Activated T-cell treated with anti-CD3 and anti-CD28 coated beads, Interleukin-2, amount 50 U/mL, for 4 hours (primary cell): ENCODE measurements around the gene FXYD6. TPM values are rescaled to one million over a fixed set of nuclear protein-coding genes. Genes with fewer than 3 reads are reported as not detected.
A peak's percentile ranks its signal among the peaks of the same experiment; 100 is the strongest.

ENCODE experiments used
- ATAC-seq, 2 donors: fragments of 200-7000 bp; cut with Tn5 transposase; one replicate each; pipeline ENCODE4 v1.10.0; 2021
- DNase-seq: peaks from one replicate; pipeline ENCODE4 v3.0.0-alpha.2; 2020
- H3K27me3 Mint-ChIP-seq: one replicate; pipeline ENCODE4 v1.8.0; 2021; ENCODE audit warnings: low read depth, mixed read lengths
- H3K36me3 Mint-ChIP-seq: one replicate; pipeline ENCODE4 v1.8.0; 2022; ENCODE audit warnings: mixed read lengths; ENCODE audit not compliant: insufficient read depth
- H3K4me1 Mint-ChIP-seq: one replicate; pipeline ENCODE4 v1.8.0; 2021; ENCODE audit warnings: low read depth, mixed read lengths
- H3K4me3 Mint-ChIP-seq: one replicate; pipeline ENCODE4 v1.8.0; 2021; ENCODE audit warnings: mild to moderate bottlenecking, moderate library complexity, mixed read lengths
- H3K9me3 Mint-ChIP-seq: one replicate; pipeline ENCODE4 v1.8.0; 2021; ENCODE audit warnings: mixed read lengths
- total RNA-seq, 3 donors: library from RNA; stranded (reverse); gene quantifications; one replicate each; pipeline ENCODE4 v1.2.1, GENCODE V29; 2021

FXYD6 gene
- total RNA-seq, 3 donors from 2014 or later = 0.16 to 0.38 TPM; not detected in 1

GRCh38 chr11:117833401-117833891, 43.0 kb downstream of the FXYD6 start:
- H3K4me3 Mint-ChIP-seq = no peak overlapping the region
- ATAC-seq (no peak), DNase-seq (no peak)
- H3K27me3 Mint-ChIP-seq = peaks cover 2% of the 10 kb centered on the region
- H3K4me1 Mint-ChIP-seq = peaks cover 29% of the 10 kb centered on the region
- no peaks in the 10 kb centered on the region for H3K9me3 Mint-ChIP-seq
- no peaks in the 10 kb centered on the region for H3K36me3 Mint-ChIP-seq

GRCh38 chr11:117832511-117832910, 43.9 kb downstream of the FXYD6 start:
- Mint-ChIP-seq H3K27me3 (peaks cover 2% of the 10 kb centered on the region), H3K4me3 (no peak overlapping the region), H3K9me3 (no peaks in the 10 kb centered on the region), H3K36me3 (no peaks in the 10 kb centered on the region), H3K4me1 (peaks cover 36% of the 10 kb centered on the region)
- ATAC-seq = no peak
- DNase-seq = no peak

- Mint-ChIP-seq H3K27me3 (no peaks in the 10 kb centered on the region), H3K9me3 (no peaks in the 10 kb centered on the region), H3K4me1 (peaks cover 40% of the 10 kb centered on the region), H3K4me3 (no peak overlapping the region), H3K36me3 (no peaks in the 10 kb centered on the region)
- ATAC-seq (no peak), DNase-seq (no peak)
Measured at GRCh38 chr11:117831661-117832415, 44.6 kb downstream of the FXYD6 start.

DNA sequence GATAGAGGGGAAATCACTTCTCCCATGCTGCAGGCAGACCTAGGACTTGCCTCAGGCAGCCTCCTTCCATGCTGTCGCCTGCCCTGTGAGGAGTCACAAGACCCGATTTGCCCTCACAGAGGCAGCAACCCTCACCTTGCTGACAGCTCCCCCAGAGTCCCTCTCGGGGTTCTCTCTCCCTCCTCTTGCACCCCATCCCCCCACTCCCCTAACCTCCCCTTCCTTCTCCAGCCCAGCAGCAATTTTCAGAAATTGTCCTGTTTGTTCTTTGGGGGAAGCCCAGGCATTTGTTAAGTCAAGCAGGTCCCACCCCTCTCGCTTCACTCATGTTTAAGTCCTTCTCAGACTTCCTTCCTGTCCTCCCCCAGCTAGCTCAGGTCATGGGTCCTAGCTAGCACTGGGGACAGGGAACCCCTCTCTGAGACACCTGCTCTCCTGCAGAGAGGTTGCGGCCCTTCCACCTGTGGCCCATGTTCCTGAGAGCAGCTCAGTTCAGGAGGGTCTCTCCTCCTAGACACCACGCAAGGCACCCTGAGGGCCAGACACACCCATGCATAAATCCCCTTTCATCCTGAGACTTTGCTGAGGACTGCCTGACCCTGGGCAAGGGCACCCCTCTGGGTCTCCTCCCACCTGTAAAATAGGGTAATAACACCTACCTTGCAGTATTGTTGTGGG, 45.6 kb downstream of the FXYD6 start:
- Mint-ChIP-seq H3K4me1 (peaks cover 44% of the 10 kb centered on the region), H3K9me3 (no peaks in the 10 kb centered on the region), H3K36me3 (no peaks in the 10 kb centered on the region), H3K27me3 (no peaks in the 10 kb centered on the region), H3K4me3 (no peak overlapping the region)
- DNase-seq = no peak
- ATAC-seq = no peak

DNA sequence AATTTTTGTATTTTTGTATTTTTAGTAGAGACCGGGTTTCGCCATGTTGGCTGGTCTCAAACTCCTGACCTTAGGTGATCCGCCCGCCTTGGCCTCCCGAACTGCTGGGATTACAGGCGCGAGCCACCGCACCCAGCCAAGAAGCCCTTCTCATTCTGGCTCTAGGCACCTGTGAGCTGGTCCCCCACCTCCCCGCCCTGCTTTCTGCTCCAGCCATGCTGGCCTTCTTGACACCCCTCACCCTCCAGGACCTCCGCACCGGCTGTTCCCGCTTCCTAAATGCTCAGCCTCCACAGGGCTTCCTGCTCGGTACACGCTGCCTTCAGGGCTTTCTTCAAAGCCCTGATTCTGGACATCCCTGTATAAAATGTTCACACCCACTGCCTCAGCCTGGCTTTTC, 46.4 kb downstream of the FXYD6 start:
- Mint-ChIP-seq H3K4me3 (no peak overlapping the region), H3K36me3 (no peaks in the 10 kb centered on the region), H3K4me1 (peaks cover 46% of the 10 kb centered on the region), H3K9me3 (no peaks in the 10 kb centered on the region), H3K27me3 (no peaks in the 10 kb centered on the region)
- DNase-seq (no peak), ATAC-seq (no peak)

- H3K27me3 Mint-ChIP-seq = no peaks in the 10 kb centered on the region
- no peak for DNase-seq
- ATAC-seq = no peak
- H3K4me1 Mint-ChIP-seq = peaks cover 49% of the 10 kb centered on the region
- H3K9me3 Mint-ChIP-seq = no peaks in the 10 kb centered on the region
- H3K36me3 Mint-ChIP-seq = no peaks in the 10 kb centered on the region
- H3K4me3 Mint-ChIP-seq = no peak overlapping the region
Measured at GRCh38 chr11:117829369-117829725, 47.1 kb downstream of the FXYD6 start.

GRCh38 chr11:117828611-117829368, 47.7 kb downstream of the FXYD6 start:
- H3K36me3 Mint-ChIP-seq = no peaks in the 10 kb centered on the region
- H3K9me3 Mint-ChIP-seq = no peaks in the 10 kb centered on the region
- no peaks in the 10 kb centered on the region for H3K27me3 Mint-ChIP-seq
- DNase-seq = peak; percentile 91
- ATAC-seq = peak; percentile 96
- H3K4me3 Mint-ChIP-seq = no peak overlapping the region
- peaks cover 55% of the 10 kb centered on the region for H3K4me1 Mint-ChIP-seq

DNA sequence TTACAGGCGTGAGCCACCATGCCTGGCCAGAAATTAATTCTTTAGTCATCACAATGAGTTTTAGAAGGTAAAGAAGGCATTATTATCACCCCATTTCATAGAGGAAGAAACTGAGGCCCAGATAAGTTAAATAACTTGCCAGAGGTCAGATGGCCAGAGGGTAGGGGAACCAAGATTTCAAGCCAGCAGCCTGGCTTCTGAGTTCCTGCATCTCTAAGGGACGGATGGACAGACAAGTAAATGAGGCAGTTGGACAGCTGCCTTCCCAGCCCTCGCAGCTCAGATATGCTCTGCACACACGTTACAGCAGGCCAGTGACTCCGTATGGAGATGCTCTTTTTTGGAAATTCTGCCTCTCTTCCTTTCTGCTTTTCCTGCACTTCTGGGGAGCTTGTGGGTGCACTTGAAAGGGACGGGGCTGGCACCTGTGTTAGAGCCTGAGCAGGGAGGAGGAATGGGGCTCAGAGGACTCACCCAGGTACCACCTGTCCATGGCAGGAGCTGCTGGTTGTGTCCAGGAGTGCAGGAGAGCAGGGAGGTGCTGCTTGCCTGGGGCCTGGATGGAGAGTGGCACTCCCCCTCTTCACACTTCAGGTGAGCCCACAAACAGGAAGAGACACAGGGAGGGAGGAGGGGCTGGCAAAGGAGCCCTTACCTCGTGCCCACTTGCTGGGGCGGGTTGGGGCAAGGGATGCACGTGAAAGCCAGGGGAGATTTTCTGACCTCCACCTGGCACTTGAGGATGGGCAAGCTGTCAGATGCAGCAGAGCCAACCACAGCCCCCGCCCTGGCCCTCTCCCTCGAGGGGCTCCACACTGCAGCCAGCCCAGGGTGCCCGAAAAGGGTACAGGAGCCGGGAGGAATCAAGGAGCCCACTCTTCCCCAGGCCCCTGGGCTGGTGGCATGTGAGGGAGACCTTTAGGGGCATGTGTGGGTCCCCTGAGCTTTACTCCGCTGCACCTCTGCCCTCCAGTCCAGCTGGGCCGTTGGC, 48.6 kb downstream of the FXYD6 start:
- H3K9me3 Mint-ChIP-seq = no peaks in the 10 kb centered on the region

GRCh38 chr11:117826832-117827231, 49.6 kb downstream of the FXYD6 start:
- no peaks in the 10 kb centered on the region for H3K9me3 Mint-ChIP-seq
- ATAC-seq (no peak), DNase-seq (no peak)
- H3K36me3 Mint-ChIP-seq = no peaks in the 10 kb centered on the region
- no peaks in the 10 kb centered on the region for H3K27me3 Mint-ChIP-seq
- H3K4me1 Mint-ChIP-seq = peaks cover 71% of the 10 kb centered on the region
- no peak overlapping the region for H3K4me3 Mint-ChIP-seq

More for the DNA sequence above, 48.6 kb downstream of the FXYD6 start:
- DNase-seq = no peak
- H3K27me3 Mint-ChIP-seq = no peaks in the 10 kb centered on the region
- H3K4me1 Mint-ChIP-seq = peaks cover 65% of the 10 kb centered on the region
- no peak overlapping the region for H3K4me3 Mint-ChIP-seq
- no peak for ATAC-seq
- no peaks in the 10 kb centered on the region for H3K36me3 Mint-ChIP-seq

DNA sequence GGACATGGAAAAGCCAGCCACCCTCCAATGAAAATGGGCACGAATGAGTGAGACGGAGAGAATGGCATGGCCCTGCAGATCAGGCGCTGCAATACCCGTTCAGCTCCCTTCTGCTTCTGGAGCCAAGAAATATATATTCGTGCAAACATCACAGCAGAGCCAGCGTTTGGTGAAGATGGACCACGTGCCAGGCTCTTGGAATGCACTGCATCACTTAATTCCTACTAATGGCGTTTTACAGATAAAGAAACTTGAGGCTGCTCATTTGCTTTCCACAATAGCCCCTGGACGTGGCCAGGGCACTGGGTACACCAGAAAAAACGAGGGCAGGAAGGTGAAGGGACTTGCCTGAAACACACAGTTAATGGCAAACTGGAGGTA, 50.3 kb downstream of the FXYD6 start:
- Mint-ChIP-seq H3K36me3 (no peaks in the 10 kb centered on the region), H3K9me3 (no peaks in the 10 kb centered on the region), H3K4me1 (peaks cover 71% of the 10 kb centered on the region), H3K27me3 (no peaks in the 10 kb centered on the region), H3K4me3 (no peak overlapping the region)
- DNase-seq (no peak), ATAC-seq (no peak)

DNA sequence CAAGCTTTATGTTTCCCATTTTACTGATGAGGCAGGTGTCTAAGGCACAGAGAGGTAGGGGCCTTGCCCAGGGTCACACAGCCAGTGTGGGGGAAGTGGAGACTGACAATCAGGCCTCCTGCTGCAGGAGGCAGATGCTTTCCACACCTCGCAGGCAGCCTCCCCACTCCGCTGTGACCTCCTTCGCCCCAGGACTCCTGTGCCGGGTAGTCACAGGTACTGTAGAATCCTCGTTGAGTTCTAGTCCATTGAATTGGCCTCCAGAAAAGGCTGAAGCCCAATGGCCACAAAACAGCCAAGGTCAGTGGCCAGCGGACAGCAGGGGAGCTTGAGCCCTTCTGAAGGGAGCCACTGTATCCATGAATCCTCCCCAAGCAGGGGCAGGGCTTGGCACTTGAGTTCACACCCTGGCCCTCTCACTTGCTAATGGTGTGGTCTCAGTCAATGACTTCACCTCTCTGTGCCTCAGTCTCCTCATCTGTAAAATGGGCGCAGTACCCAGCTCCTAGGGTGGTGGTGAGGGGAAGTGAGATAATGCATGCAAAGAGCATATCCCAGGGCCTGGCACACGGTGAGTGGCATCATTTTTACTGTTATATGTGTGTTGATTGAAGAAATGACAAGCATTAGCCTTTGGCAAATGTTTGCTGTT, 50.8 kb downstream of the FXYD6 start:
- ATAC-seq = no peak
- Mint-ChIP-seq H3K4me3 (no peak overlapping the region), H3K4me1 (peaks cover 66% of the 10 kb centered on the region), H3K36me3 (no peaks in the 10 kb centered on the region), H3K9me3 (no peaks in the 10 kb centered on the region), H3K27me3 (no peaks in the 10 kb centered on the region)
- no peak for DNase-seq

DNA sequence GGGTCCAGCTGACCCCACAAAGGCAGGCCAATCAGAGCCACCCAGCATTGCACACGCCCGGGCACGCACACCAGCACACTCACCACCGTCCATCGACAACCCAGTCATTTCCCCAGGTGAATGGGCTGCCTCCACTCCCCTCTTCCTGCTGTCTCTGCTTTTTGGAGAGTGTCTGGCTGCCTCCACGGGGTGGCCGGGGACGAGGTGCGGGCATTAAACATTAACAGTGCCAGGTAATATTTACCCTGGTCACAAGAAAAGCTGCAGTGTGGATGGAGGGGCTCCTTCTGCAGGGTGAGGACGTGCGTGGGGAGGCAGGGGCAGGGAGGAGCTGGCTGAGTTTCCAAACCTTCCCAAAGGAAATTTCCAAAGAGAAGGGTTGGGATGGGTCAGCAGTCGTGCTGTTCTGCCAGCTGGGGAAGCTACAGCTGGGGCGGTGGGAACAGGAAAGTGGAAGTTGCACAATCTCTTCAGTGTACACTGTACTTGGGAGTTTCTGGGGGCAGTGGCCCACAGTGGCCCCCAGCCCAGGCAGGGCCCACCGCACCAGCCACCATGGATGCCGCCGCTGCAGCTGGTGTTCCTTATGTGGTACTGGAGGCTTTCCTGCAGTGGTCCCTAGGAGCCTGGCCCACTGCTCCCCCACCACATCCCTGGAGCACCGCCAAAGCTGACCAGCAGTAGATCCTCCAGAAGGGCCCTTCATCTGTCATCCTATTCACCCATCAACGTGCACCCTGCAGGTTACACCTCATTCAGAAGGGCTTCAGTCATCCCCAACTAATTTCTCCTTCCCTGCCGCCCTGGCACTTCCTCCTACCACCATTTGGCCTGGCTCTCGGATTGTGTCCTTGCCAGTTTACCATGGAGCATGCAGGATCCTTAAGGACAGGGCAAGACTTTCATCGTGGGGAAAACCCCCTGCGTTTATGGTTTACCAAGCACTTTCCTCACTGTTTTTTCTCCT, 51.6 kb downstream of the FXYD6 start, which contains the start of gene FXYD2:
Gene FXYD2, minus strand, starts transcription at position 174 of the 967 bp plus-strand sequence. Its CDS starts 66 bp downstream, at position 108.
- Mint-ChIP-seq H3K36me3 (no peaks in the 10 kb centered on the region), H3K4me1 (peaks cover 58% of the 10 kb centered on the region), H3K27me3 (no peaks in the 10 kb centered on the region), H3K4me3 (no peak within 1 kb of the TSS), H3K9me3 (no peaks in the 10 kb centered on the region)
- ATAC-seq (no peak), DNase-seq (no peak)
